ENCODE results near the gene MKLN1. TPM values are rescaled to one million over a fixed set of nuclear protein-coding genes. Genes with fewer than 3 reads are reported as not detected.
A peak's percentile ranks its signal among the peaks of the same experiment; 100 is the strongest.
"Not testable (repeated sequence)": the region's sequence is repeated elsewhere in the genome, so short reads cannot be mapped to it uniquely, and the experiment has no call there.

Gene MKLN1
- total RNA-seq, 2 experiments from 2014 or later, result 33.0 to 33.8 TPM

- CTCF ChIA-PET, result interaction anchor here (0.9 to 3.4 kb wide), 2 partner anchors 38 to 147 kb away, joined by 3 to 34 read pairs; no protein-coding TSS in a partner anchor
- Mint-ChIP-seq H3K36me3 (no peaks in the 10 kb centered on the region), H3K4me1 (ENCODE audit: low read depth) (peaks cover 24% of the 10 kb centered on the region), H3K27ac (no peak overlapping the region), H3K27me3 (peaks cover 11% of the 10 kb centered on the region), H3K9me3 (no peaks in the 10 kb centered on the region), H3K4me3 (no peak overlapping the region)
- no peak for DNase-seq
- intact Hi-C loops (cut with micrococcal nuclease), result loop anchor here (1.0 to 10.0 kb wide), 4 partner anchors 38 to 274 kb away; partner anchors contain the start of gene MKLN1
- POLR2A ChIA-PET, result interaction anchor here (0.5 to 1.1 kb wide), 2 partner anchors 23 to 538 kb away, joined by 3 to 5 read pairs; no protein-coding TSS in a partner anchor
Measured at GRCh38 chr7:131508754-131509486, 181.2 kb downstream of the MKLN1 start.

GRCh38 chr7:131509781-131510180 is 182.1 kb downstream of the MKLN1 start:
- ChIA-PET CTCF (interaction anchor here (3.4 to 4.9 kb wide), 2 partner anchors 35 to 146 kb away, joined by 24 to 34 read pairs; no protein-coding TSS in a partner anchor), POLR2A (no interaction called here)
- no peak overlapping the region for H3K4me3 Mint-ChIP-seq
- DNase-seq, result no peak
- peaks cover 22% of the 10 kb centered on the region for H3K4me1 Mint-ChIP-seq (ENCODE audit: low read depth)
- intact Hi-C loops (cut with micrococcal nuclease), result loop anchor here (5.0 to 10.0 kb wide), 3 partner anchors 38 to 275 kb away; partner anchors contain the start of gene MKLN1
- no peaks in the 10 kb centered on the region for H3K36me3 Mint-ChIP-seq
- H3K27me3 Mint-ChIP-seq, result peaks cover 11% of the 10 kb centered on the region
- H3K9me3 Mint-ChIP-seq, result no peaks in the 10 kb centered on the region
- no peak overlapping the region for H3K27ac Mint-ChIP-seq

GRCh38 chr7:131511071-131511470 is 183.4 kb downstream of the MKLN1 start:
- intact Hi-C loops (cut with micrococcal nuclease), result no loop called here
- Mint-ChIP-seq H3K36me3 (no peaks in the 10 kb centered on the region), H3K27me3 (peaks cover 11% of the 10 kb centered on the region), H3K9me3 (no peaks in the 10 kb centered on the region), H3K4me1 (ENCODE audit: low read depth) (peaks cover 20% of the 10 kb centered on the region), H3K4me3 (no peak overlapping the region), H3K27ac (no peak overlapping the region)
- CTCF ChIA-PET, result interaction anchor here (0.7 to 4.9 kb wide), 4 partner anchors 10 to 144 kb away, joined by 3 to 24 read pairs (median 4); no protein-coding TSS in a partner anchor
- POLR2A ChIA-PET, result no interaction called here
- DNase-seq, result no peak

- Mint-ChIP-seq H3K4me3 (no peak overlapping the region), H3K36me3 (no peaks in the 10 kb centered on the region), H3K9me3 (no peaks in the 10 kb centered on the region), H3K4me1 (ENCODE audit: low read depth) (peaks cover 20% of the 10 kb centered on the region), H3K27me3 (peaks cover 11% of the 10 kb centered on the region), H3K27ac (no peak overlapping the region)
- intact Hi-C loops (cut with micrococcal nuclease), result no loop called here
- POLR2A ChIA-PET, result no interaction called here
- DNase-seq, result no peak
- CTCF ChIA-PET, result interaction anchor here (0.5 to 4.9 kb wide), 10 partner anchors 9 to 443 kb away, joined by 3 to 24 read pairs (median 4); no protein-coding TSS in a partner anchor
Measured at GRCh38 chr7:131511774-131512535, 184.3 kb downstream of the MKLN1 start.

- no peaks in the 10 kb centered on the region for H3K9me3 Mint-ChIP-seq
- peaks cover 6% of the 10 kb centered on the region for H3K27me3 Mint-ChIP-seq
- peaks cover 12% of the 10 kb centered on the region for H3K4me1 Mint-ChIP-seq (ENCODE audit: low read depth)
- H3K27ac Mint-ChIP-seq, result no peak overlapping the region
- DNase-seq, result peak; percentile 88
- H3K4me3 Mint-ChIP-seq, result no peak overlapping the region
- intact Hi-C loops (cut with micrococcal nuclease), result loop anchor here (1.0 kb wide), 1 partner anchor 12 kb away; no protein-coding TSS in a partner anchor
- ChIA-PET POLR2A (no interaction called here), CTCF (interaction anchor here (0.6 to 4.9 kb wide), 20 partner anchors 9 to 454 kb away, joined by 3 to 24 read pairs (median 3); no protein-coding TSS in a partner anchor)
- no peaks in the 10 kb centered on the region for H3K36me3 Mint-ChIP-seq
Measured at GRCh38 chr7:131513245-131514061, 185.8 kb downstream of the MKLN1 start.

GRCh38 chr7:131515471-131515870 is 187.8 kb downstream of the MKLN1 start:
- intact Hi-C loops (cut with micrococcal nuclease); H3K27me3 Mint-ChIP-seq; POLR2A ChIA-PET; H3K4me3 Mint-ChIP-seq; H3K9me3 Mint-ChIP-seq; H3K27ac Mint-ChIP-seq; DNase-seq; H3K36me3 Mint-ChIP-seq: not testable (repeated sequence)
- peaks cover 12% of the 10 kb centered on the region for H3K4me1 Mint-ChIP-seq (ENCODE audit: low read depth)
- CTCF ChIA-PET, result interaction anchor here (0.6 to 1.5 kb wide), 7 partner anchors 10 to 216 kb away, joined by 3 to 7 read pairs (median 3); no protein-coding TSS in a partner anchor

- Mint-ChIP-seq H3K27me3 (peaks cover 2% of the 10 kb centered on the region), H3K4me3 (no peak overlapping the region), H3K4me1 (ENCODE audit: low read depth) (peaks cover 12% of the 10 kb centered on the region), H3K9me3 (no peaks in the 10 kb centered on the region), H3K27ac (no peak overlapping the region), H3K36me3 (no peaks in the 10 kb centered on the region)
- intact Hi-C loops (cut with micrococcal nuclease), result no loop called here
- DNase-seq, result no peak
- POLR2A ChIA-PET, result no interaction called here
- CTCF ChIA-PET, result interaction anchor here (0.6 to 0.8 kb wide), 2 partner anchors 126 to 625 kb away, joined by 3 to 4 read pairs; no protein-coding TSS in a partner anchor
Measured at GRCh38 chr7:131517218-131517923, 189.7 kb downstream of the MKLN1 start.

- no peak overlapping the region for H3K4me3 Mint-ChIP-seq
- H3K4me1 Mint-ChIP-seq (ENCODE audit: low read depth), result peaks cover 13% of the 10 kb centered on the region
- intact Hi-C loops (cut with micrococcal nuclease), result no loop called here
- ChIA-PET CTCF (no interaction called here), POLR2A (no interaction called here)
- H3K36me3 Mint-ChIP-seq, result no peaks in the 10 kb centered on the region
- no peaks in the 10 kb centered on the region for H3K9me3 Mint-ChIP-seq
- no peak overlapping the region for H3K27ac Mint-ChIP-seq
- H3K27me3 Mint-ChIP-seq, result no peaks in the 10 kb centered on the region
- DNase-seq, result no peak
Measured at GRCh38 chr7:131518626-131519025, 190.9 kb downstream of the MKLN1 start.

- Mint-ChIP-seq H3K27me3 (peaks cover 2% of the 10 kb centered on the region), H3K4me3 (no peak overlapping the region), H3K4me1 (ENCODE audit: low read depth) (peaks cover 13% of the 10 kb centered on the region), H3K36me3 (no peaks in the 10 kb centered on the region), H3K27ac (no peak overlapping the region), H3K9me3 (no peaks in the 10 kb centered on the region)
- intact Hi-C loops (cut with micrococcal nuclease), result no loop called here
- DNase-seq, result no peak
- ChIA-PET CTCF (interaction anchor here (0.6 to 1.3 kb wide), 4 partner anchors 9 to 168 kb away, joined by 3 to 4 read pairs (median 3); no protein-coding TSS in a partner anchor), POLR2A (interaction anchor here (0.7 kb wide), 1 partner anchor 683 kb away, joined by 3 read pairs; no protein-coding TSS in a partner anchor)
Measured at GRCh38 chr7:131521651-131522163, 194.0 kb downstream of the MKLN1 start.

GRCh38 chr7:131522325-131522930 is 194.8 kb downstream of the MKLN1 start:
- H3K4me1 Mint-ChIP-seq (ENCODE audit: low read depth), result peaks cover 13% of the 10 kb centered on the region
- no peaks in the 10 kb centered on the region for H3K36me3 Mint-ChIP-seq
- ChIA-PET POLR2A (no interaction called here), CTCF (interaction anchor here (0.6 to 1.3 kb wide), 4 partner anchors 9 to 167 kb away, joined by 3 to 4 read pairs (median 4); no protein-coding TSS in a partner anchor)
- peak overlapping the region; percentile 13 for H3K4me3 Mint-ChIP-seq
- H3K9me3 Mint-ChIP-seq, result no peaks in the 10 kb centered on the region
- intact Hi-C loops (cut with micrococcal nuclease), result no loop called here
- no peak overlapping the region for H3K27ac Mint-ChIP-seq
- no peak for DNase-seq
- peaks cover 2% of the 10 kb centered on the region for H3K27me3 Mint-ChIP-seq
